Right lobe of liver (tissue), 6 donors: ENCODE data around the gene RETREG1. TPM values are rescaled to one million over a fixed set of nuclear protein-coding genes. Genes with fewer than 3 reads are reported as not detected.

Experiments used
- ATAC-seq, 4 donors: fragments of 200-7000 bp; cut with Tn5 transposase; one replicate each; pipeline ENCODE4 v1.9.1; 2020; ENCODE audit warnings: mild to moderate bottlenecking in 4 of 4, moderate library complexity in 4 of 4
- DNase-seq, 3 donors: peaks; one replicate each; pipeline ENCODE4 v3.0.0-alpha.2; 2020
- H3K27ac ChIP-seq, 3 donors: fragments of 200-600 bp; one replicate each; pipeline ENCODE4 v1.8.0; 2022
- H3K27me3 ChIP-seq, 2 donors: fragments of 200-600 bp; one replicate each; pipeline ENCODE4 v1.8.0; 2022
- H3K36me3 ChIP-seq, 4 donors: fragments of 200-600 bp; sonication (generic) in 1 of 4; one replicate each; pipeline versions ENCODE4 v1.5.1 to v1.8.0; 2017 to 2022; ENCODE audit warnings: control low read depth in 1 of 4
- H3K4me1 ChIP-seq, 4 donors: fragments of 200-600 bp; sonication (generic) in 1 of 4; one replicate each; pipeline versions ENCODE4 v1.5.1 to v1.8.0; 2017 to 2022; ENCODE audit warnings: control low read depth in 1 of 4
- H3K4me3 ChIP-seq, 3 donors: fragments of 200-600 bp; one replicate each; pipeline ENCODE4 v1.8.0; 2022
- H3K9me3 ChIP-seq, 4 donors: fragments of 200-600 bp; sonication (generic) in 1 of 4; one replicate each; pipeline versions ENCODE4 v1.5.1 to v1.8.0; 2017 to 2022; ENCODE audit warnings: control low read depth in 1 of 4
- CTCF ChIP-seq, 4 donors: fragments of 200-600 bp in 3 of 4; fragments of 450-650 bp in 1 of 4; IDR thresholded peaks; one replicate each; pipeline versions ENCODE4 v1.5.1 to v1.8.0; 2016 to 2022; ENCODE audit warnings: antibody characterized with exemption in 4 of 4, mild to moderate bottlenecking in 2 of 4
- POLR2A ChIP-seq: fragments of 450-650 bp; IDR thresholded peaks from one replicate; pipeline ENCODE4 v1.6.1; 2017; ENCODE audit warnings: antibody characterized with exemption, mild to moderate bottlenecking
- WGBS: methylation state at CpG from one replicate; pipeline ENCODE4 v1.1.6; 2018; ENCODE audit warnings: low coverage, low lambda C conversion rate; ENCODE audit not compliant: insufficient coverage; ENCODE audit errors: missing lambda C conversion rate; 5-methylcytosine and 5-hydroxymethylcytosine counted together
- intact Hi-C, 2 donors: fragments of 100-400 bp; cut with DNase I; formaldehyde crosslinking; loops; one replicate each; pipeline versions ENCODE4 v1.11.2 to v1.14.1; 2022
- small RNA-seq, 2 experiments: library from RNA; depleted of rRNA; stranded (forward); fragments of <200 nt; gene quantifications; one replicate each; pipeline ENCODE3, GENCODE V24; 2016
- total RNA-seq, 6 experiments: library from RNA; depleted of rRNA in 2 of 6; stranded (reverse); fragments of >200 nt in 2 of 6; fragmentation: NEBNext Ultra II Directional in 3 of 6; extraction: Animal tissue kit (Norgen Biotek cat#: 25700) in 3 of 6; gene quantifications; one replicate each; pipeline versions ENCODE4 v1.1.0 to v1.2.4, GENCODE V29; 2016 to 2023
- donor health status: DM: no; HTN: yes; CAD: no.
- donor health status: DM: no; HTN: no; CAD: no.
- donor health status: DM: no; HTN: no; CAD: no.
- donor health status: DM: no; HTN: yes; CAD: no.
- donor health status: DM: no; HTN: yes; CAD: no.

RETREG1 gene
- total RNA-seq, 6 experiments from 2014 or later, result 17.2 to 70.8 (median 30.2) TPM

GRCh38 chr5:16431490-16431889 is 185.3 kb downstream of the RETREG1 start:
- no peaks in the 10 kb centered on the region for H3K4me1 ChIP-seq
- H3K27ac ChIP-seq, result no peak overlapping the region
- intact Hi-C loops, result no loop called here
- H3K36me3 ChIP-seq, result no peaks in the 10 kb centered on the region
- H3K4me3 ChIP-seq, result no peak overlapping the region
- no peak for DNase-seq
- H3K9me3 ChIP-seq, result no peaks in the 10 kb centered on the region
- ATAC-seq, result no peak
- WGBS, result 73% methylated on average over 2 of the region's 2 CpGs
- no peaks in the 10 kb centered on the region for H3K27me3 ChIP-seq
- TF ChIP-seq CTCF (IDR thresholded peaks at IDR 0.05) (no peak), POLR2A (no peak)

- no peak overlapping the region for H3K4me3 ChIP-seq
- no peak overlapping the region for H3K27ac ChIP-seq
- H3K9me3 ChIP-seq, result no peaks in the 10 kb centered on the region
- DNase-seq, result no peak
- intact Hi-C loops, result no loop called here
- ATAC-seq, result no peak
- no peaks in the 10 kb centered on the region for H3K4me1 ChIP-seq
- 75% methylated on average over 7 of the region's 7 CpGs for WGBS
- no peaks in the 10 kb centered on the region for H3K36me3 ChIP-seq
- no peaks in the 10 kb centered on the region for H3K27me3 ChIP-seq
- TF ChIP-seq POLR2A (no peak), CTCF (IDR thresholded peaks at IDR 0.05) (no peak)
Observed at GRCh38 chr5:16430349-16431089, 186.3 kb downstream of the RETREG1 start.

- H3K27me3 ChIP-seq, result no peaks in the 10 kb centered on the region
- no peak overlapping the region for H3K27ac ChIP-seq
- DNase-seq (no peak), ATAC-seq (no peak)
- no peaks in the 10 kb centered on the region for H3K9me3 ChIP-seq
- no peak overlapping the region for H3K4me3 ChIP-seq
- 54% methylated on average over 4 of the region's 4 CpGs for WGBS
- H3K4me1 ChIP-seq, result no peaks in the 10 kb centered on the region
- no peaks in the 10 kb centered on the region for H3K36me3 ChIP-seq
- TF ChIP-seq CTCF (IDR thresholded peaks at IDR 0.05) (no peak), POLR2A (no peak)
- intact Hi-C loops, result no loop called here
Observed at GRCh38 chr5:16428359-16428758, 188.4 kb downstream of the RETREG1 start.

- no peak for ATAC-seq
- no peak for DNase-seq
Observed at GRCh38 chr5:16427587-16427986, 189.2 kb downstream of the RETREG1 start.

More at GRCh38 chr5:16427587-16427986, 189.2 kb downstream of the RETREG1 start:
- Histone ChIP-seq H3K27ac (no peak overlapping the region), H3K36me3 (no peaks in the 10 kb centered on the region), H3K4me1 (no peaks in the 10 kb centered on the region), H3K27me3 (no peaks in the 10 kb centered on the region), H3K4me3 (no peak overlapping the region), H3K9me3 (no peaks in the 10 kb centered on the region)
- WGBS, result 0% methylated on average over 1 of the region's 11 CpGs
- TF ChIP-seq POLR2A (no peak), CTCF (IDR thresholded peaks at IDR 0.05) (no peak)
- intact Hi-C loops, result no loop called here

Small RNA genes within 50 kb of the gene (small RNA-seq; reads per million reads assigned to genes)
- 0 reads per million in 2 experiments for gene RF00019

Other genes with a start within 250 kb of the RETREG1 start
- gene ZNF622, start 151.2 kb downstream of the RETREG1 start, total RNA-seq, result 10 to 100 TPM; 12.9 to 15.7 (median 14.9) TPM